Neutrophil (primary cell): Measurements from ENCODE around the gene TEAD1.

Experiments used
- H3K27ac ChIP-seq: fragments of 200-600 bp; sonication (generic); 2 replicates; pipeline ENCODE4 v1.5.1; 2016; ENCODE audit warnings: mild to moderate bottlenecking, moderate library complexity
- H3K27me3 ChIP-seq: fragments of 200-600 bp; sonication (generic); 2 replicates; pipeline ENCODE4 v1.6.0; 2016; ENCODE audit warnings: mild to moderate bottlenecking
- H3K36me3 ChIP-seq: fragments of 200-600 bp; sonication (generic); 2 replicates; pipeline ENCODE4 v1.5.1; 2017
- H3K4me1 ChIP-seq, 2 experiments: fragments of 200-600 bp in 1 of 2; sonication (generic) in 1 of 2; 1 replicate in 1 of 2; 2 replicates in 1 of 2; pipeline versions ENCODE4 v1.5.1 to v1.6.1; 2013 to 2016; ENCODE audit warnings: low read depth in 1 of 2, low read length in 1 of 2, mild to moderate bottlenecking in 1 of 2, moderate library complexity in 1 of 2; ENCODE audit not compliant: control insufficient read depth in 1 of 2, insufficient read depth in 1 of 2
- H3K4me3 ChIP-seq, 2 experiments: fragments of 200-600 bp in 1 of 2; sonication (generic) in 1 of 2; 1 replicate in 1 of 2; 2 replicates in 1 of 2; pipeline ENCODE4 v1.5.1; 2013 to 2016; ENCODE audit warnings: low read depth in 1 of 2, low read length in 1 of 2, mild to moderate bottlenecking in 1 of 2, moderate library complexity in 1 of 2
- H3K9me3 ChIP-seq: fragments of 200-600 bp; sonication (generic); 2 replicates; pipeline ENCODE4 v1.5.1; 2016
- CTCF ChIP-seq: fragments of 200-600 bp; sonication (generic); IDR thresholded peaks from 2 replicates; pipeline ENCODE4 v1.5.1; 2016; ENCODE audit warnings: antibody characterized with exemption

The TEAD1 gene

GRCh38 chr11:12789596-12790215 lies 115.5 kb downstream of the TEAD1 start:
- Histone ChIP-seq H3K4me1 (no peaks in the 10 kb centered on the region), H3K4me3 (no peak overlapping the region), H3K27me3 (no peaks in the 10 kb centered on the region), H3K27ac (no peak overlapping the region), H3K36me3 (no peaks in the 10 kb centered on the region), H3K9me3 (no peaks in the 10 kb centered on the region)
- no peak for TF ChIP-seq CTCF

GRCh38 chr11:12790861-12791616 lies 116.8 kb downstream of the TEAD1 start:
- no peaks in the 10 kb centered on the region for H3K36me3 ChIP-seq
- no peak for TF ChIP-seq CTCF
- H3K4me1 ChIP-seq = no peaks in the 10 kb centered on the region
- H3K27me3 ChIP-seq = no peaks in the 10 kb centered on the region
- H3K4me3 ChIP-seq = no peak overlapping the region
- H3K27ac ChIP-seq = no peak overlapping the region
- no peaks in the 10 kb centered on the region for H3K9me3 ChIP-seq

- H3K9me3 ChIP-seq = no peaks in the 10 kb centered on the region
- no peak overlapping the region for H3K27ac ChIP-seq
- H3K27me3 ChIP-seq = no peaks in the 10 kb centered on the region
- no peaks in the 10 kb centered on the region for H3K36me3 ChIP-seq
- no peak for TF ChIP-seq CTCF
- no peak overlapping the region for H3K4me3 ChIP-seq
- no peaks in the 10 kb centered on the region for H3K4me1 ChIP-seq
These were observed 117.8 kb downstream of the TEAD1 start for GRCh38 chr11:12792018-12792417.

- Histone ChIP-seq H3K27ac (no peak overlapping the region), H3K9me3 (no peaks in the 10 kb centered on the region), H3K4me1 (no peaks in the 10 kb centered on the region), H3K36me3 (no peaks in the 10 kb centered on the region), H3K4me3 (no peak overlapping the region), H3K27me3 (no peaks in the 10 kb centered on the region)
- TF ChIP-seq CTCF = no peak
These were observed 118.4 kb downstream of the TEAD1 start for GRCh38 chr11:12792590-12792989.

GRCh38 chr11:12793065-12793464 lies 118.8 kb downstream of the TEAD1 start:
- Histone ChIP-seq H3K36me3 (no peaks in the 10 kb centered on the region), H3K9me3 (no peaks in the 10 kb centered on the region), H3K27ac (no peak overlapping the region), H3K4me3 (no peak overlapping the region), H3K27me3 (peaks cover under 1% of the 10 kb centered on the region), H3K4me1 (no peaks in the 10 kb centered on the region)
- TF ChIP-seq CTCF = no peak
